Activated CD4-positive, alpha-beta T cell treated with anti-CD3 and anti-CD28 coated beads for 1 hour (primary cell): Measurements from ENCODE around the gene PEX11G.

Experiments used
- DNase-seq: peaks from one replicate; pipeline ENCODE4 v3.0.0-alpha.2; 2020

Gene PEX11G

GRCh38 chr19:7428651-7429113 lies 60.2 kb downstream of the PEX11G start:
- DNase-seq: no peak

GRCh38 chr19:7427944-7428343 lies 60.9 kb downstream of the PEX11G start:
- no peak for DNase-seq

GRCh38 chr19:7426986-7427385 lies 61.8 kb downstream of the PEX11G start:
- no peak for DNase-seq
